Activated T-helper 2 cell treated with anti-CD3 and anti-CD28 coated beads, Interferon-gamma antibody, Interleukin-2, Interleukin-4, amounts not matched to agents 10 μg/mL and 5 μg/mL and 100 μg/mL, durations not matched to agents 14 hours and 24 hours and 36 hours (primary cell): ENCODE data around the gene SUGCT. TPM values are rescaled to one million over a fixed set of nuclear protein-coding genes. Genes with fewer than 3 reads are reported as not detected.

Source experiments
- DNase-seq: peaks from one replicate; pipeline ENCODE4 v3.0.0; 2021; ENCODE audit warnings: low spot score
- H3K27ac Mint-ChIP-seq: one replicate; pipeline ENCODE4 v1.8.0; 2021; ENCODE audit warnings: mixed read lengths
- H3K27me3 Mint-ChIP-seq: one replicate; pipeline ENCODE4 v1.8.0; 2021; ENCODE audit warnings: low read depth, mixed read lengths
- H3K36me3 Mint-ChIP-seq: one replicate; pipeline ENCODE4 v1.8.0; 2021; ENCODE audit warnings: low read depth, mixed read lengths
- H3K4me1 Mint-ChIP-seq: one replicate; pipeline ENCODE4 v1.8.0; 2021; ENCODE audit warnings: low read depth, mixed read lengths
- H3K4me3 Mint-ChIP-seq: one replicate; pipeline ENCODE4 v1.8.0; 2021; ENCODE audit warnings: low read depth, mild to moderate bottlenecking, moderate library complexity, mixed read lengths
- H3K9me3 Mint-ChIP-seq: one replicate; pipeline ENCODE4 v1.8.0; 2021; ENCODE audit warnings: mixed read lengths
- intact Hi-C: fragments of 100-400 bp; cut with micrococcal nuclease; formaldehyde crosslinking; loops from one replicate; pipeline ENCODE4 v1.15.1; 2023
- total RNA-seq: library from RNA; stranded (reverse); gene quantifications from 2 replicates; pipeline ENCODE4 v1.2.3, GENCODE V29; 2022

The SUGCT gene
- total RNA-seq, 1 donor from 2014 or later: 0.43 TPM

- Mint-ChIP-seq H3K27me3 (no peaks in the 10 kb centered on the region), H3K36me3 (no peaks in the 10 kb centered on the region), H3K9me3 (no peaks in the 10 kb centered on the region), H3K27ac (no peak overlapping the region), H3K4me1 (no peaks in the 10 kb centered on the region), H3K4me3 (no peak overlapping the region)
- intact Hi-C loops: no loop called here
- DNase-seq: no peak
Observed at GRCh38 chr7:40419806-40420205, 285.0 kb downstream of the SUGCT start.

GRCh38 chr7:40421433-40421832, 286.6 kb downstream of the SUGCT start:
- no peak overlapping the region for H3K27ac Mint-ChIP-seq
- intact Hi-C loops: no loop called here
- no peaks in the 10 kb centered on the region for H3K4me1 Mint-ChIP-seq
- H3K36me3 Mint-ChIP-seq: no peaks in the 10 kb centered on the region
- no peaks in the 10 kb centered on the region for H3K27me3 Mint-ChIP-seq
- DNase-seq: no peak
- no peaks in the 10 kb centered on the region for H3K9me3 Mint-ChIP-seq
- H3K4me3 Mint-ChIP-seq: no peak overlapping the region

GRCh38 chr7:40425696-40426095, 290.9 kb downstream of the SUGCT start:
- Mint-ChIP-seq H3K36me3 (no peaks in the 10 kb centered on the region), H3K9me3 (no peaks in the 10 kb centered on the region), H3K27ac (no peak overlapping the region), H3K4me1 (no peaks in the 10 kb centered on the region), H3K4me3 (no peak overlapping the region), H3K27me3 (no peaks in the 10 kb centered on the region)
- intact Hi-C loops: no loop called here
- no peak for DNase-seq

GRCh38 chr7:40428421-40428820, 293.6 kb downstream of the SUGCT start:
- no peaks in the 10 kb centered on the region for H3K27me3 Mint-ChIP-seq

GRCh38 chr7:40429826-40430225, 295.0 kb downstream of the SUGCT start:
- Mint-ChIP-seq H3K4me3 (no peak overlapping the region), H3K9me3 (no peaks in the 10 kb centered on the region), H3K36me3 (no peaks in the 10 kb centered on the region), H3K4me1 (no peaks in the 10 kb centered on the region), H3K27ac (no peak overlapping the region), H3K27me3 (no peaks in the 10 kb centered on the region)
- DNase-seq: no peak
- intact Hi-C loops: no loop called here

More at GRCh38 chr7:40428421-40428820, 293.6 kb downstream of the SUGCT start:
- Mint-ChIP-seq H3K9me3 (no peaks in the 10 kb centered on the region), H3K4me1 (no peaks in the 10 kb centered on the region), H3K4me3 (no peak overlapping the region), H3K36me3 (no peaks in the 10 kb centered on the region), H3K27ac (no peak overlapping the region)
- intact Hi-C loops: no loop called here
- DNase-seq: no peak

GRCh38 chr7:40432046-40432445, 297.2 kb downstream of the SUGCT start:
- no peak for DNase-seq
- intact Hi-C loops: no loop called here
- Mint-ChIP-seq H3K4me3 (no peak overlapping the region), H3K27ac (no peak overlapping the region), H3K9me3 (no peaks in the 10 kb centered on the region), H3K36me3 (no peaks in the 10 kb centered on the region), H3K4me1 (no peaks in the 10 kb centered on the region), H3K27me3 (no peaks in the 10 kb centered on the region)

- Mint-ChIP-seq H3K36me3 (no peaks in the 10 kb centered on the region), H3K4me3 (no peak overlapping the region)
- DNase-seq: no peak
Observed at GRCh38 chr7:40436710-40437109, 301.9 kb downstream of the SUGCT start.

GRCh38 chr7:40437498-40437897, 302.7 kb downstream of the SUGCT start:
- no peaks in the 10 kb centered on the region for H3K4me1 Mint-ChIP-seq
- H3K36me3 Mint-ChIP-seq: no peaks in the 10 kb centered on the region
- no peaks in the 10 kb centered on the region for H3K27me3 Mint-ChIP-seq
- H3K27ac Mint-ChIP-seq: no peak overlapping the region
- H3K4me3 Mint-ChIP-seq: no peak overlapping the region
- no peak for DNase-seq
- intact Hi-C loops: no loop called here
- H3K9me3 Mint-ChIP-seq: peaks cover 9% of the 10 kb centered on the region

More at GRCh38 chr7:40436710-40437109, 301.9 kb downstream of the SUGCT start:
- H3K4me1 Mint-ChIP-seq: no peaks in the 10 kb centered on the region
- intact Hi-C loops: no loop called here
- peaks cover 4% of the 10 kb centered on the region for H3K9me3 Mint-ChIP-seq
- no peaks in the 10 kb centered on the region for H3K27me3 Mint-ChIP-seq
- H3K27ac Mint-ChIP-seq: no peak overlapping the region

GRCh38 chr7:40437936-40438634, 303.3 kb downstream of the SUGCT start:
- Mint-ChIP-seq H3K27ac (no peak overlapping the region), H3K4me3 (no peak overlapping the region), H3K36me3 (no peaks in the 10 kb centered on the region), H3K27me3 (no peaks in the 10 kb centered on the region), H3K4me1 (no peaks in the 10 kb centered on the region), H3K9me3 (peaks cover 9% of the 10 kb centered on the region)
- intact Hi-C loops: no loop called here
- no peak for DNase-seq

GRCh38 chr7:40439686-40440085, 304.9 kb downstream of the SUGCT start:
- Mint-ChIP-seq H3K4me1 (no peaks in the 10 kb centered on the region), H3K9me3 (peaks cover 9% of the 10 kb centered on the region)

GRCh38 chr7:40447345-40447744, 312.5 kb downstream of the SUGCT start:
- no peaks in the 10 kb centered on the region for H3K27me3 Mint-ChIP-seq
- H3K27ac Mint-ChIP-seq: no peak overlapping the region
- no peaks in the 10 kb centered on the region for H3K4me1 Mint-ChIP-seq
- H3K9me3 Mint-ChIP-seq: no peaks in the 10 kb centered on the region
- no peaks in the 10 kb centered on the region for H3K36me3 Mint-ChIP-seq
- intact Hi-C loops: no loop called here
- no peak for DNase-seq
- H3K4me3 Mint-ChIP-seq: no peak overlapping the region

More at GRCh38 chr7:40439686-40440085, 304.9 kb downstream of the SUGCT start:
- Mint-ChIP-seq H3K4me3 (no peak overlapping the region), H3K36me3 (no peaks in the 10 kb centered on the region), H3K27ac (no peak overlapping the region), H3K27me3 (no peaks in the 10 kb centered on the region)
- DNase-seq: no peak
- intact Hi-C loops: no loop called here

GRCh38 chr7:40455485-40455884, 320.7 kb downstream of the SUGCT start:
- no peak for DNase-seq
- no peaks in the 10 kb centered on the region for H3K36me3 Mint-ChIP-seq
- no peaks in the 10 kb centered on the region for H3K4me1 Mint-ChIP-seq
- H3K9me3 Mint-ChIP-seq: no peaks in the 10 kb centered on the region
- no peak overlapping the region for H3K4me3 Mint-ChIP-seq
- intact Hi-C loops: no loop called here
- H3K27me3 Mint-ChIP-seq: no peaks in the 10 kb centered on the region
- no peak overlapping the region for H3K27ac Mint-ChIP-seq

GRCh38 chr7:40457776-40458480, 323.1 kb downstream of the SUGCT start:
- Mint-ChIP-seq H3K4me1 (no peaks in the 10 kb centered on the region), H3K36me3 (no peaks in the 10 kb centered on the region), H3K4me3 (no peak overlapping the region), H3K9me3 (no peaks in the 10 kb centered on the region), H3K27ac (no peak overlapping the region), H3K27me3 (no peaks in the 10 kb centered on the region)
- intact Hi-C loops: no loop called here
- no peak for DNase-seq
